T-helper 2 cell (primary cell): ENCODE measurements around the gene ERFE.

Experiments
- DNase-seq, 5 experiments: peaks; one replicate each; pipeline versions ENCODE4 v3.0.0 to v3.0.0-alpha.2; 2012 to 2022

The ERFE gene

DNA sequence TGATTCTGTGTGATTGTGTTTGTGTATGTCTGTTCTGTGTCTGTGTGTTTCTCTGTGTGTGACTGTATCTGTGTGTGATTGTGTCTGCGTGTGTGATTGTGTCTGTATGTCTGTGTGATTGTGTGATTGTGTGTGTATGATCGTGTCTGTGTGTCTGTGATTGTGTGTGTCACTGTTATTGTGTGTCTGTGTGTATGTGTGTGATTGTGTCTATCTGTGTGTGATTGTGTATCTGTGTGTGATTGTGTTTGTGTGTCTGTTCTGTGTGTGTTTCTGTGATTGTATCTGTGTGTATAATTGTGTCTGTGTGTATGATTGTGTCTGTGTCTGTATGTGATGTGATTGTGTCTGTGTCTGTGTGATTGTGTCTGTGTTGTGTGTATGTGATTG, 32.0 kb upstream of the ERFE start:
- DNase-seq: no peak

DNA sequence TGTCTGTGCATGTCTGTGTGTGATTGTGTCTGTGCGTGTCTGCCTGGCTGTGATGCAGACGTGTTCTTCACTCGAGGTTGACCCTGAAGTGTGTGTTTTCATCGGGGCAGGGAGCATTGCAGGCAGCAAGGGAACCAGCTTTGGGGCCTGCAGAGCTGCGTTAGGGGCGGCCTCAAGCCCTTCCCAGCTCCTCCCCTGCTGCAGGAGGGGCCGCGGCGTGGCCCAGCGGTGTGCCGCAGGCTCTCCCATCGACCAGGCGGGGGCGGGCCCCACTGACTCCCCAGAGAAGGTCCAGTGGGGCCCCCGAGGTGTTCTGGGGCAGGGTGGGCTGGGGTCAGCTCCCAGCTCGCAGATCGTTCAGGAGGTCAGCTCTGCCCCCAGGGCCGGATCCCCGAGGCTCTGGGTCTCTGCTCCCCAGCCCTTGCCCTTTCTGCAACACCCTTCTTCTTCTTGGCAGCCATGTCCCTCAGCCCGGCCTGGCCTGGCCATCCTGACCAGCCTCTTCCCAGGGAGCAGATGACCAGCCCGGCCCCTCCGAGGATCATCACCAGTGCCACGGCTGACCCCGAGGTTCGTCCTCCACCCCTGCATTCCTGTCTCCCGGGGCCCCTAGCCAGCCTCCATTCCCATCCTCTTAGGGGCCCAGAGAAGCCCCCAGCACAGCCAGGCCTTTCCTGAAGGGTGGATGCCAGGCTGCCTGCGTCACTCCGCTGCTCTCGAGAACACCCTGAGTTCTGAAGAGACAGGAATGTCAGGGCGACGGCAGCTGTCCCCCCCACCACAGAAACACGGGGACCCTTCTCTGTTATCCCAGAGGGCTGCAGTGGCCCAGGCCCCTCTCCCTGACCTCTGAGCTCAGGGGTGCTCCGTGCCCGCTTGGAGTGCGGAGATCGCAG, 31.4 kb upstream of the ERFE start:
- DNase-seq: peak in 1 of 5 experiments; percentile 39

DNA sequence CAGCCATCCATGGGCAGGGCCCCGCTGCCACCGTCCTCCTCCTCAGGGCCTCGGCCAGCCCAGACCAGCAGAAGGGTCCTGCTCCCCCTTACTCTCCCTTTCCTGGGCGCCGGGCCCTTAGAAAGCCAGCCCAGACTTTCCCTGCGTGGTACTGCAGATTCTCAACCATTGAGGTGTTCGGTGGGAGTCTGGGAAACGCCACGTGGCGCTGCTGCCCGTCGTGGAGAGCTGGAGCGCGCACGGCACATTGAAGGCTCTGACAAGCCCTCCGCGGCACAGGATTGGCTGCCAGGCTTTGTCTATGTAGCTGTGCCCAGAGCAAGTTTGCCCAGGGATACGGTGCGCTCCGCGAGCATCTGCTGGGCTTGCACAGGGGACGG, 30.7 kb upstream of the ERFE start:
- no peak for DNase-seq

DNA sequence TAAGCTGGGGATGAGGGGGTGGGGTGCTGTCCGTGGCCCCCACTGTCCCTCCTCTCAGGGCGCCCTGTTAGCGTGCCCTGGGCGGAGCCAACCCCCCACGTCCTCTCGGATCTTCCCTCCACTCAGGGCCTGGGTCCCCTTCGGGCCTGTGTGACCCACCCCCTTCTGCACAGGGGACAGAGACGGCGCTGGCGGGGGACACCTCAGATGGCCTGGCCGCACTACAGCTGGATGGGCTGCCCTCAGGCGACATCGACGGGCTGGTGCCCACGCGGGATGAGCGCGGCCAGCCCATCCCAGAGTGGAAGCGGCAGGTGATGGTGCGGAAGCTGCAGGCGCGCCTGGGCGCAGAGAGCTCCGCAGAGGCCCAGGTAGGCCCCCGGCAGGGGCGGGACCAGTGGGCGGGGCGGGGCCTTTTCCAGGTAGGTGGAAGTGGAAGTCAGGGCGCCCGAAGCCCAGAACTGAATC, 30.2 kb upstream of the ERFE start:
- DNase-seq: no peak

DNA sequence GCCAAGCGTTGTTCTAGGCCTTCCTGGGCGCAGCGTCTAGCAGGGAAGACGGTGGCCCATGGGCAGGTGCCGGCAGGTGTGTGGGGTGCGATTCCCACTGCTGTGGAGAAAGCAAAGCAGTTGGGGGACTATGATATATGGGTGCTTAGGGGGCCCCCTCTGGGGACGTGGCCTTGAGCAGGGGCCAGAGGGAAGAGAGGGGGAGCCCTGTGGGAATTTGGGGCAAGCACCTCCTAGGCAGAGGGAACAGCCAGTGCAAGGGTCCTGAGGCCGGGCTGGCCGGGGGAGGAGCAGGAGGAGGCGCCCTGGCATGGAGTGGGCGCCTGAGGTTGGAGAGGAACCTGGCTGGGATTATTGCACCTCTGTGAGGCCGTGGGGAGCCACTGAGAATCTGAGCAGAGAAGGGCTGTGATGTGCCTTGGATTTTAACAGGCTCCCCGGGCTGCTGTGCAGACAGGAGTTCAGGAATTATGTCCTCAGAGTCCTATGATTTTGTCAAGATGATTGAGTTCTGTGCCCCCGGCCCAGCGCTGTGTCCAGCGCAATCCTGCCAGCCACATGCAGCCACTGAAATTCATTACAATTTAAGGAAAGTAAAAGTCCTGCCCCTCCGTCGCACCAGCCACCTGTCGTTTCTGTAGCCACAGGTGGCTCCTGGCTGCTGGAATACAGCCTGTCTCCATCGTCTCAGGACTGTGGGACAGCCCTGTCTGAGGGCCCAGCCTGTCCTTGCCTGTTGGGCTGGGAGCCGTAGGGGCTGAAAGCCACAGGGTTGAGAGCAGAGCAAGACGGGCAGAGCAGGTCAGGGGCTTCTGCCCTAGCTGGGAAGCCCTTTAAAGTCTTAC, 29.4 kb upstream of the ERFE start:
- no peak for DNase-seq

DNA sequence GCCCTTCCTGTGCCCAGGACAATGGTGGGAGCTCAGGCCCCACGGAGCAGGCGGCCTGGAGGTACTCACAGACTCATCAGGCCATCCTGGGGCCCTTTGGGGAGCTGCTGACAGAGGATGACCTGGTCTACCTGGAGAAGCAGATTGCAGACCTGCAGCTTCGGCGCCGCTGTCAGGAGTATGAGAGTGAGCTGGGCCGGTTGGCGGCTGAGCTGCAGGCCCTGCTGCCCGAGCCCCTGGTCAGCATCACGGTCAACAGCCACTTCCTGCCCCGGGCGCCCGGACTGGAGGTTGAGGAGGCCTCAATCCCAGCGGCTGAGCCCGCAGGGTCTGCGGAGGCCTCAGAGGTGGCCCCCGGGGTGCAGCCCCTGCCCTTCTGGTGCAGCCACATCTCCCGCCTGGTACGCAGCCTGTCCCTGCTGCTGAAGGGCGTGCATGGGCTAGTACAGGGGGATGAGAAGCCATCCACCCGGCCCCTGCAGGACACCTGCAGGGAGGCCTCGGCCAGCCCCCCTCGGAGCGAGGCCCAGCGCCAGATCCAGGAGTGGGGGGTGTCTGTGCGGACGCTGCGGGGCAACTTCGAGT, 28.6 kb upstream of the ERFE start:
- no peak for DNase-seq

DNA sequence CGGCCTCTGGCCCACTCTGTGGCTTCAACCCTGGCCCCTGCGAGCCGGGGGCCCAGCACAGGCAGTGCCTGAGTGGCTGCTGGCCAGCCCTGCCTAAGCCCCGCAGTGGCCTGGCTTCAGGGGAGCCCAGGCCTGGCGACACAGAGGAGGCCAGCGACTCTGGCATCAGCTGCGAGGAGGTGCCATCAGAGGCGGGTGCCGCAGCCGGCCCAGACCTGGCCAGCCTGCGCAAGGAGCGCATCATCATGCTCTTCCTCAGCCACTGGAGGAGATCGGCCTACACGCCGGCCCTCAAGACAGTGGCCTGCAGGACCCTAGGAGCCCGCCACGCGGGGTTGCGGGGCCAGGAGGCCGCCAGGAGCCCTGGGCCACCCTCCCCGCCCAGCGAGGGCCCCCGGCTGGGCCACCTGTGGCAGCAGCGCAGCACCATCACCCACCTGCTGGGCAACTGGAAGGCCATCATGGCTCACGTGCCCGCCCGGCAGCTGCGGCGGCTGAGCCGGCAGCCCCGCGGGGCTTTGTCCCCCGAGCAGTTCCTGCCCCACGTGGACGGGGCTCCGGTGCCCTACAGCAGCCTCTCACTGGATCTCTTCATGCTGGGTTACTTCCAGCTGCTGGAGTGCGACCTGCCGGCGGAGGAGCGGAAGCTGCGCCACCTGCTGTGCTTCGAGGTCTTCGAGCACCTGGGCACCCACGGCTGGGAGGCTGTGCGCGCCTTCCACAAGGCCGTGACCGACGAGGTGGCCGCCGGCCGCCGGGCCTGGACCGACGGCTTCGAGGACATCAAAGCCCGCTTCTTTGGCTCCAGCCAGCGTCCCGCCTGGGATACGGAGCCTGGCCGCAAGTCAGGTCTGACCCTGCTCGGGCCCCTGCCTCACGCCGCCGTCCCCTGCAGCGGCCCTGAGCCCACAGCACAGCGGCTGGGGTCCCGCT, 27.8 kb upstream of the ERFE start:
- DNase-seq: no peak

DNA sequence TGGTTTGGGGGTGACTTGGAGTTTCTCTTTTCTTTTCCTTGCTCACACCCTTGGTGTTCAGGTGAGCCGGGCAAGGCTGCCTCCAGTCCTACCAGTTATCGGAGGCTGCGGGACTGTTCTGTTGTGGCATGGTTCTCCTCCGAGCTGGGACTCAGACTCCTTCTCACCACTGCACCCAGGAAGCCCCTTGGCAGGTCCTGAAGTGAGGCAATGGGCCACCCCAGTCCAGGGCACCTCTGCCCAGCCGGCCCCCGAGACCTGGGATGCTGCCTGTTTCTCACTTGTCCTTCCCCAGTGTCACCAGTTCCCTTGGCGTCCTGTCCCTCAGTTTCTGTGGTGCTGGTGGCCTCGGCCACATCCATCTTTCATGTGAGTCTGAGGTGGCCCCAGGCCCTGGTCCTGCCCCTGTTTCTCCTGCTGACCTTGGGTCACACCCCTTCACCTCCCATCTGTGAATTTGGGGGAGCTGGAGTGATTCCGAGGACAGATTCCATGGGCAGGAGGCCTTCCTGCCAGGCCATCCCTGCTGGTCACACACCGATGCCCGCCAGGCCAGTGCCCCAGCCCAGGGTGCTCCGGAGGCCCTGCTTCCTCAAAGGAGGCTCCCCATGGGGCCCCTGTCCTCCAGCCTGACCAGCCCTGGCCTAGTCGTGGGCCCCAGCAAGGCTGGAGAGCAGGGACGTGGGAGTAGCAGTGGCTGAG, 26.9 kb upstream of the ERFE start:
- no peak for DNase-seq

DNA sequence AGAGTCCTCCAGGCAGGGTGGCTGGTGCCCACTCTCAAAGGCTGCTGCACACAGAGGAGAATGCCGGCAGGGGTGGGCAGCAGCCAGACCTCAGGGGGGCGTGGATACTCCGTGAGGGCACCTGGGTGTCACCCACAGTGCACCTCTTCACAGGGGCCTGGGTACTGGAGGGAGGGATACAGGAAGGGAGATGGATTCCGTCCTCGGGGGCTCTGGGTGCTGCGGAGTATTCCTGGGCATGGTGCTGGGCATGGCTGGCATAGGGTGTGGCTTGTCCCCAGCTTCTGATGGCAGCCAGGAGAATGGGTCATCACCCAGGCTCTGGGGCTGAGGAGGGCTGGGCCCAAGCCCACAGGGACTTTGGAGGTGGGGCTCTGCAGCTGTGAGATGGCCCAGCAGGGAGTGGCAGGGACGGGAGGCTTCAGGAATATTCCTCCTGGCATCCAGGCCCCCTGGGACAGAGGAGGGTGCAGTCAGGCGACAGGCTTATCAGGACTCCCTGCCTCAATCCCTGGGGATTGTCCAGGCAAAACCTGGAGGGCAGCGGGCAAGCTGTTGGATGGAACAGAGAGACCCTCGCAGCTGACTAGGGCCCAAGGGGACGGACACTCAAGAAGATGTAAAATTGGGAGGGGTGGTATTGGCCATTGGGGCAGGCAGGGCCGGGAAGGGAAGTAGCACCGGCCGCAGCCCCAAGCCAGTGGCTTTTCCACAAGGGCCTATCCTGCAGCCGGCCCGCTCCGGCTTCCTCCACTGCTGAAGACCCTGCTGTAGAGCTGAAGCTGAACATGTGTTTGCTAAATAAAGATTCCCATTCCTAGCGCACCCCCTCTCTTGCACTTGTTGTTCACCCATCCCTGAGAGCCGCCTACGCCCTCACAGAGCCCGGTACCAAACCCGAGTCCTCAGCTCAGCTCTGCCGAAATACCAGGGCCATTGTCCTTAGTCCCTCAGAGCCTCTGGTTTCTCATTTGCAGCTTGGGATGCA, 26.0 kb upstream of the ERFE start:
- DNase-seq: no peak

DNA sequence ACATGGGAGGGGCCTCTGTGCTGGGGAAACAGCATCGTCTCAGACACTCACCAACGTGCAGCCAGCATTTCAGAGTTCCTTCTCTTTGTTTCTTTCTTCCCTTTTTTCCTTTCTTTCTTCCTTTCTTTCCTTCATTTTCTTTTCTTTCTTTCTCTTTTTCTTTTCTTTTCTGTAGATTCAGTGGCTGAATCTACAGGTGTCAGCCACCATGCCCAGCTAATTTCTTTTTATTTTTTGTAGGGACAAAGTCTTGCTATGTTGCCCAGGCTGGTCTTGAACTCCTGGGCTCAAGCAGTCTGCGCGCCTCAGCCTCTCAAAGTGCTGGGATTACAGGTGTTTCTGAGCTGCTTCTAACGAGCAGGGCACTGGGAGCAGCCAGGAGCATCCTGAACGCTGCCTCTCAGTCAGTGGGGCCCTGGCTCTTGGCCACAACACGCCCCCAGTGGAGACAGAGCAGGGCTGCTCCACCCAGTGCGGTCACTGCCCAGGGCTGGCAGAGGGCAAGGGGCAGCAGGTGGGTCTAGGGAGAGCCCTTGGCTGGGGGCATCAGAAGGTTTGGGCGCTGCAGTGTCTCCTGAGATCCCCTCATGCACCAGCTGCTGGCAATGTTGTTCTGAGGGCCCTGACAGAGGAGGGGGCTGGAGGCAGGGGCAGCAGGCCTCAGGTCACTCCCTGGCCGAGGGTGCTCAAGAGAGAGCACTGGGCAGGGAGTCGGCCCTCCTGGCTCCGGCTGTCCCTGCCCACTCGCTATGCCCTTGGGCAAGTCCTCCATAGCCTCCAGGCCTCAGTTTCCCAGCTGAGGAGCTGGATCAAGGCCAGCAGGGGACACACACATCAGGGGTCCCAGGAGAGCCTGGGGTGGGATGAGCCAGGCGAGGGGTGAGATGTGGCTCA, 25.0 kb upstream of the ERFE start:
- no peak for DNase-seq

DNA sequence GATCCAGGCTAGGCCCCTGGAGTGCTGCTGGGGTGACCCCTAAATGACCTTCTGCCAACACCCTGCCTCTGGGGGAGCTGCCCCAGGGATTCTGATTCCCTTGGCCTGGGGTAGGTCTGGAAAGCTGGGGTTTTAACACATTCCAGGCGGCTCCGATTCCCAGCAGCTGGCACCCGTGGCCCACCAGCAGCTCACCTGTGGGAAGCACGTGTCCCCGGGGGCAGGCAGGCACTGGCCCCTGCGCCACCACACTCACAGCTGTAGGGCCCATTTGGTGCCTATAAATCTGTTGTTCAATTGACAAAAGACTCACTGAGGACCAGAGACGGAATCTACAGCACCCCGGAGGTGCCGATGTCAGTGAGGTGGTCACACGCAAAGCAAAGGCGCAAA, 24.4 kb upstream of the ERFE start:
- no peak for DNase-seq

DNA sequence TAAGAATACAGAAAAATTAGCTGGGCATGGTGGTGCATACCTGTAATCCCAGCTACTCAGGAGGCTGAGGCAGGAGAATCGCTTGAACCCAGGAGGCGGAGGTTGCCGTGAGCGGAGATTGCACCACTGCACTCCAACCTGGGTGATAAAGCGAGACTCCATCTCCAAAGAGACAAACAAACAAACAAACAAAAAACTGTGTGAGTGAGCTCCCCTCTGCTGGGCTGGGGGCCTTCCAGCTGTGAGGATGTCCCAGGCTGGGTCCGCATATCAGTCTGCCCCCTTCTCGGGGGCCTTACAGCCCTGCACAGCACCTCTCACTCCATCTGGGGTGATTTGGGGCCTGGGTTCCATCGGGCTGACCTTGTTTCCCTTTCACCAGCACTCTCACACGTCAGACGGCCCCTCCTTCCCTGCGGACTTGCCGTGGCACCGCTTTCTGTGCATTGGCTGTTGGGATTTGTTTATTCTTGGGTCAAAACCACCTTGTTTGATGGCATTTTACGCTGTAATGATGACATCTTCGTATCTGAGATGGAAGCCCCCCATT, 23.1 kb upstream of the ERFE start:
- no peak for DNase-seq

DNA sequence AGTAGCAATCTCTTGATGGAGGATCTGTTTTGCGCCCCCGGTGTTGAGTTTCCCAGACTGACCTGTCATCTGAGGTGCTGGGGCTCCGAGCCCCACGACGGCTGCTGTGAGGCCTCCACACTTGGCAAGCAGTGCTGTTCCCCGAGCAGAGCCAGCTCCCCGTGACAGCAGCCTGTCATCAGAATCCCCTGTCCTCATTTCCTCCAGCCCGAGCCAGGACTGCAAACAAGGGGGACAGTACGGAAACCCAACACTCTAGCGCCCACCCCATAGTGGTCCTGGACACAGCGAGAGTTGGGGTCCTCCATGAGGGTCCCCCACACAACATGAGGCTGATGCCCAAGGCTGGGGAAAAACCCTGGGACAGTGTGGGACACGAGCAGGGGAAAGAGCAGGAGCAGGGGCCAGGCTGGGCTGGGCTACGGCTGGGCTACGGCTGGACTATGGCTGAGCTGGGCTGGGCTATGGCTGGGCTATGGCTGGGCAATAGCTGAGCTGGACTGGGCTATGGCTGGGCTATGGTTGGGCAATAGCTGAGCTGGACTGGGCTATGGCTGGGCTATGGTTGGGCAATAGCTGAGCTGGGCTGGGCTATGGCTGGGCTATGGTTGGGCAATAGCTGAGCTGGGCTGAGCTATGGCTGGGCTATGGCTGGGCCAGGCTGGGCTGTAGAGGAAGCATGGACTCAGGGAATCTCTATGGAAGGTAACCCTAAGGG, 21.8 kb upstream of the ERFE start:
- DNase-seq: no peak

DNA sequence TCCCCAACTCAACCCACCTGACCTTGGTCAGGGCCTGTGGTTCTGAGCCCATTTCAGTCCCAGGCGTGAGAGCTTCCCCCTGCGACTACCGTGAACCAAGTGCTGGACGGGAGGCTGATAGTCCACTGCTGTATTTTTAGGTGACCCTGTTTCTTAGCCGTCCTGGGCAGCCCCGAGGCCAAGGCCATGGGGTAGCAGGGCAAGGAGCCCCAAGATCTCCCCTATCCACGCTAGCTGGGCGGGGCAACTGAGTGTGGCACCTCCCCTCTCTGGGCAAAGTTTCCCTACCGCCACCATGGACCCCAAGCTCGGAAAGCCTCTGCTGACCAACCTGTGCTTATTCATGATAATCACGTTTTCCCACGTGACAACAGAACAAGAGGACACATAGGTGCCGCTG, 20.9 kb upstream of the ERFE start:
- no peak for DNase-seq

DNA sequence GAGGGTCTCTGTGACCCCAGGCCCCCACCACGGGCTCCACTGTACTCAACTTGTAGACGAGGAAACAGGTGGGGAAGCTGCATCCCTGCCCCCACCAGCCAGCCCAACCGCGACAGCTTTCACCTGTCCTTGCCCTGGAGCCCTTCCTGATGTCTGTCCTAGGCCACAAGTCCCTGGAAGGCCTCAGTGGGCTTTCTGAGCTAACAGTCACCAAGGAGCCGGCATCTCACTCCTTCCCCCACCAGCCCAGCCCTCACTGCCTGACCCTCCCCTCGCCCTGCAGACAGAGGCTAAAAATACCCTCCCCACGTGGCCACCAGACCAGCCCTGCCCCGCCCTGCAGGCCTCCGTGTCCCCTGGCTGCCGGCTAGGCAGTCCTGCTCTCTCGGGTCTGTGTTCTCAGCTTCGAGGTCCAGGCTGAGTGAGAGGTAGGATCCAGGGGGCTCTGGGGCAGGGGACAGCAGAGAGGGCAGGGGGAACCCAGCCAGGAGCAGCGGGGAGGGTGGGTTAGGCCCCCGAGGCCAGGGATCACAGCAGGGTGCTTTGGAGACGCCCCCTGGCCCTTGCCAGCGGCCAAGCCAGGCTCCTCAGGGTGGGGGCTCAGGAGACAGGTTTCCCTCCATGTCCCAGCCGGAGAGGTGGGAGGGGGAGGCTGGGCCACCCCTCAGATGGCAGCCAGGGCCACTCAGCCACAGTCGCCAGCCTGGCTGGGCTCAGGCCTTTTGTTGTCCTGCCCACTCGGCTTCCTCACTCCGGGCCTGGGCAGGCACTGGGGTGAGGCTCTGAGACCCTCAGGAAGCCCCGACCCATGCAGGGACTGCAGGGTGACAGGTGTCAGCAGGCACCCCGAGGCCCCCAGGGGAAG, 20.2 kb upstream of the ERFE start, which contains the start of gene KLHL30:
Gene KLHL30, plus strand, starts transcription at position 338 of the 865 bp plus-strand sequence. CDS start 2,087 bp downstream, outside the sequence.
- no peak for DNase-seq

DNA sequence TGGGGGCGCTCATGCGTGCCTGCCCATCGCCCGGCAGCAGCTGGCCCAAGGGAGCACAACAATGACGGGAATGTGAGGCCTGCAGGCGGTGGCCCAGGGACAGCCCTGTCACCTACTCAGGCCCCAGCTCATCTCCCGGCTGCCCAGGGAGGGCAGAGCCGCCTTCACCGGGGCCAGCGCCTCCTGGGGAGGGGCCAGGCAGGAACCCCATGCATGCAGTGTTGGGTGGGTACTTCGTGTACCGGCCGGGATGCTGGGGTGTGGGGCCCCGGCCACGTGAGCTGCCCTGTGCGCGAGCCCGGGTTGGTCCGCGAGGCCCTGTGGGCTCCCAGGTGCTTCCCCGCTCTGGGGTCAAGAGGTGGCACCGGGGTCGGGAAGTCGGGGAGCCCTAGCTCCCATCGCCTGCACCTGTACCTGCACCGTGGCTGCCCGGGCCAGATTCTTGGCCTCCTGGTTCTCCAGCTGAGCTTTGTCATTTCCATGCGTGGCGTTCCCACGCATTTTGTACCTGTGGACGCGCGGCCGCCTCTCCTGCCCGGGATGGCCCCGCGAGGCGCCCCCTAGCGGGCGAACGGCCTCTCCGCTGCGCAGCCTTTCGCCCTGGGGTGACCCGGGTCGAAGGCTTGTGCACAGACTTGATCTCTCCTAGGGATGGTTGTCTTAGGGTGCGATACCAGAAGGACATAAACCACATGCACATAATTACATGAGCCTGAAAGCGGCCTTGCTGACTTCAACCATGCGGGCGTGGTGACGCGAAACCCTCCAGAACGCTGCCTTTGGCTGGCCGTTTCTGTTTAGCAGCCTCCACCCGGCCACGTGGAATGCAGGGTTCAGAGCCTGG, 19.4 kb upstream of the ERFE start:
- peak in 1 of 5 experiments; percentile 21 for DNase-seq
